Skin epidermis (tissue), 12 donors: ENCODE data around the gene LIPF.
"Not testable (repeated sequence)": the region's sequence is repeated elsewhere in the genome, so short reads cannot be mapped to it uniquely, and the experiment has no call there.

Experiments
- H3K27ac ChIP-seq, 21 experiments: fragments of 200-600 bp; sonication (generic) in 11 of 21; one replicate each; pipeline ENCODE4 v1.5.0; 2020; ENCODE audit warnings: mild to moderate bottlenecking in 3 of 21, inconsistent platforms in 2 of 21, moderate library complexity in 2 of 21
- H3K4me3 ChIP-seq, 7 experiments: fragments of 200-600 bp; sonication (generic) in 2 of 7; one replicate each; pipeline ENCODE4 v1.5.0; 2020; ENCODE audit warnings: inconsistent platforms in 2 of 7, mild to moderate bottlenecking in 2 of 7, moderate library complexity in 1 of 7

Gene LIPF

DNA sequence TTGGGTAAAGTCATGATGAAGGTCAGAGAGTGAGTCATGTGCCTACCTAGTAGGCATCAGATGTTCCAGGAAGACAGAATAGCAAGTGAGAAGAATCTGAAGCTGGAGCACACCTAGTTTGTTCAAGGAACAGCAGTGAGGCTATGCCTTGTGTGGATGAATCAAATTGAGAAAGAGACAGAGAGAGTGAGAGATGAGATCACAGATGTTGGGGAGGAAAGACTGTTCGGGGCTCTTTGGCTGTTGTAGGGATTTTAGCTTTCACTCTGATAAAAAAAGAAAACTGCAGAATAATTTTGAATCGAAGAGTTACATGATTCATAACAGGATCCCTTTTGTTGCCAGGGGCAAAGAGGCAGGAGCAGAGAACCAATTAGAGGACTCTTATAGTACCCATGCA, 6.3 kb downstream of the LIPF start:
- H3K4me3 ChIP-seq: no peak overlapping the region
- no peak overlapping the region for H3K27ac ChIP-seq

GRCh38 chr10:88672041-88672440, 7.8 kb downstream of the LIPF start:
- no peak overlapping the region for H3K27ac ChIP-seq

DNA sequence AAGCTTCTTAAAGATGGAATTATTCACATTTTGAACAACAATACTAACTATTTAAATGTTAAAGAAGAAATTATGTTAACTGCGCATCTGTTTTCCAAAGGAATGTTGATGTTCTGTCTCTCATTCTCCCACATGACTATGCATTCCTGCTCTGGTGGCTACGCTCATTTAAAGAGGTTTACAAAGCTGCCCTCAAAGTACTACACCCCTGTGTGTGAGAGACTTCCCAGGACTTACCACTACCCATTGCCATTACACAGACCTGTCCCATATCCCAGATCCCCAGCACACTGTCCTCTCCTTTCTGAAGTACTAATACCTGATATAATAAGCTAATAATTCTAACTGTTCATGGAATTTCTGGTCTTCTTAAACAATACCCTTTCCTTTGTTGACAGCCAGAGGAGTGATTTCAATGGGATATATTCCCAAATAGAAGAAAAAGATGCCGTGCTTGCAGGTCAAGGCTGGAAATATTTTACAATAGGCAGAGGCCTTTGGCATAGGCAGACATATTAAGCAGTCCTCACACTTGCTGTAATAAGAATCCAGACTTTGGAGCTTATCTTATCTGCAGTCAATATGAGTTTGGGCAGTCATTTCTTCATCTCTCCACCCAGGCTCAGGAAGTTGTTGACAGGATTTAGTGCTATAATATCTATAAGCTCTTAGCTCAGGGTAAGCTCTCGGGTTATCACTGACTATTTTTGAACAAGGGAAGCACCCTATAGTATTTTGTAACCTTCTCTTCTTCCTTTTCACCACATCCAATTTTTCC, 12.2 kb downstream of the LIPF start:
- Histone ChIP-seq H3K27ac (no peak overlapping the region), H3K4me3 (no peak overlapping the region)

More at GRCh38 chr10:88672041-88672440, 7.8 kb downstream of the LIPF start:
- H3K4me3 ChIP-seq: no peak overlapping the region

DNA sequence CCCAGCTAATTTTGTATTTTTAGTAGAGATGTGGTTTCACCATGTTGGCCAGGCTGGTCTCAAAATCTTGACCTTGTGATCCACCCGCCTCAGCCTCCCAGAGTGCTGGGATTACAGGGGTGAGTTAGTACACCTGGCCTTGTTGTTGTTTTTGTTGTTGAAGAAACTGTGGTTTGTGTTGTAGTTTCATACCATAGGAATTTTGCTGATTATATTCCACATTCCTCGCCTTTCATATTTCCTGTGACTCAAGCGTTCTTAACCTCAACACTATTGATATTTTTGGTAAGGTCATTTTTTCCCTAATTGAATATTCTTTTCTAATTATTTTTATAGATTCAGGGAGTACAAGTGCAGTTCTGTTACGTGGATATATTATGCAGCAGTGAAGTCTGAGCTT, 16.7 kb downstream of the LIPF start:
- no peak overlapping the region for H3K27ac ChIP-seq
- H3K4me3 ChIP-seq: no peak overlapping the region

- no peak overlapping the region for H3K27ac ChIP-seq
- H3K4me3 ChIP-seq: no peak overlapping the region
Measured at GRCh38 chr10:88682491-88682890, 18.2 kb downstream of the LIPF start.

GRCh38 chr10:88687853-88688467, 23.7 kb downstream of the LIPF start:
- Histone ChIP-seq H3K27ac (no peak overlapping the region), H3K4me3 (no peak overlapping the region)

DNA sequence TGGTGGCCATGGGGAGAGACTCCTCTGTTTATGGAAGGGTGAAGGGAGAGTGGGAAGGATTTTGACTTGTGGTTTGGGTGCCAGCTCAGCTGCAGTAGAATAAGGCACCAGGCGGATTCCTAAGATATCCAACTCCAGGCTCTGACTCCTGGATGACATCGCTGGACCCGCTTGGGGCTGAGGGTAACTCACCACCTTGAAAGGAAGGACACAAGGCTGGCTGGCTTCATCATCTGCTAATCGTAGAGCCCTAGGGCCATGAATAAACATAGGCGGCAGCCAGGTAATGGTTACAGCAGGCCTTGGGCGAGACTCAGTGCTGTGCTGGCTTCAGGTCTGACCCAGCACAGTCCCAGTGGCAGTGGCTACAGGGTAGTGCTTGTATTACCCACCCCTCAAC, 25.1 kb downstream of the LIPF start:
- Histone ChIP-seq H3K27ac (no peak overlapping the region), H3K4me3 (no peak overlapping the region)

GRCh38 chr10:88693392-88694020, 29.3 kb downstream of the LIPF start:
- no peak overlapping the region for H3K27ac ChIP-seq
- H3K4me3 ChIP-seq: no peak overlapping the region

DNA sequence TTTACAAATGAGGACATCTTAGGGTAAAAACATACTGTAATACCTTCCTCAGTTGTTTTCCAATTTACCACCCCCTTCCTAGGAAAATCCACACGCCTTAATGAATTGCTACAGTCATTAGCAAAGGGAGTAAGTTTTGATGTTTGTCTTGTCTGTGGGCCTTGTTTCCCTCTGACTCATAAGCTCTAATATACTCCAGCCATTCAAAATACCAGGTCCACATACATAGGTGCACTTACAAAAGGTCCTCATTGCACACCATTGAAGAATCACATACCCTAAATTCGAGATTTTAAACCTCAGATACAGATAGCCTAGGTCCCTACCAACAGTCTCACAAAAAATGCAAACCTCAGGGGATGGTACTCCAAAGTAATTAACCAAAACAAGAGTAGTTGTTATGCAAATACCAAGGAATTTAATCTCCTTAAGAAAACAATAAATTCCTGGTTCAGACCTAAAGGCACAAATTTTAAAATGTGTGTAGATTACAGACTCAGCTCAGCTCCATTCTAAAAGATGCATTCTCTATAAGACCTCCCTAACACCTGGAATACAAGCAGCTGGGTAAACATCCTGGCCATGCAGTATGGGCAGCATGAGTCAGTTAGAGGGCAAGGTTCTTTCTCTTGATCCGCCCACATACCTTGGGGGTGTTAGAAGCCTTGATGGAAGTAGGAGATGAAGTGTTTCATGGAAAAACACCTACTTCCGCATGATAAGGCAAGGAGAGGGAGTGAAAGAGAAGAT, 38.8 kb downstream of the LIPF start:
- no peak overlapping the region for H3K27ac ChIP-seq
- no peak overlapping the region for H3K4me3 ChIP-seq

- peak within 1 kb of the TSS in 1 of 7 experiments; percentile 15 for H3K4me3 ChIP-seq
- H3K27ac ChIP-seq: peak within 1 kb of the TSS in 7 of 21 experiments; percentile 6 to 54 (median 44)
Measured at GRCh38 chr10:88705958-88706357, 41.7 kb downstream of the LIPF start, which contains the start of gene LIPK. TSS of gene LIPK (plus strand) at chr10:88706249. CDS start at chr10:88724544, 18,295 bp downstream.

GRCh38 chr10:88707429-88708155, 43.4 kb downstream of the LIPF start:
- peak overlapping the region in 9 of 21 experiments; percentile 6 to 54 (median 47) for H3K27ac ChIP-seq
- H3K4me3 ChIP-seq: no peak overlapping the region

DNA sequence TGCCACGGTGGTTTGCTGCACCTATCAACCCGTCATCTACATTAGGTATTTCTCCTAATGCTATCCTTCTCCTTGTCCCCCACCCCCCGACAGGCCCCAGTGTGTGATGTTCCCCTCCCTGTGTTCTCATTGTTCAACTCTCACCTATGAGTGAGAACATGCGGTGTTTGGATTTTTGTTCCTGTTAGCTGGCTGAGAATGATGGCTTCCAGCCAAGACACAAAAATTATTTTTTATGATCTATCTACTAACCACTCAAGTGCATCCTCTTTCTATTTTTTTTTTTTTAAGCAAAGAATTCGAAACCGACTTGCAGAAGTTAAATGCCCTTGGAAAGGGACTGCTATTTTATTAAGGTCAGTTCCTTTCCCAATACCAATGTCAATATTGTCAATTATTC, 45.1 kb downstream of the LIPF start:
- not testable (repeated sequence) for H3K4me3 ChIP-seq, H3K27ac ChIP-seq

DNA sequence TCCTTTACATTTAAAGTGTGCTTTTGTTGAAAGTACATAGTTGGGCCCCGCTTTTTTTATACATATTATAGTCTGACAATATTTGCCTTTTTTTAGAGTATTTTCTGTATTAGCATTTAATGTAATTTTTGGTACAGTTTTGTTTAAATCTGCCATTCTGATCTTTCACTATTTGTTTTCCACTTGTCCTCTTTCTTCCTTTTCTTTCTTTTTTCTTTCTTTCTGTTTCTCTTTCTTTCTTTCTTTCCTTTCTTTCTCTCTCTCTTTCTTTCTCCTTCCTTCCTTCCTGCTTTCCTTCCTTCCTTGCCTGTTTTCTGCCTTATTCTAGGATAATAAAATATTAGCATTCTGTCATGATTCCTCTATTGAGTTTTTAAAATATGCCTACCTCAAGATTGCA, 51.3 kb downstream of the LIPF start:
- Histone ChIP-seq H3K4me3 (no peak overlapping the region), H3K27ac (no peak overlapping the region)

- no peak overlapping the region for H3K27ac ChIP-seq
- no peak overlapping the region for H3K4me3 ChIP-seq
Measured at GRCh38 chr10:88721392-88721791, 57.1 kb downstream of the LIPF start.

DNA sequence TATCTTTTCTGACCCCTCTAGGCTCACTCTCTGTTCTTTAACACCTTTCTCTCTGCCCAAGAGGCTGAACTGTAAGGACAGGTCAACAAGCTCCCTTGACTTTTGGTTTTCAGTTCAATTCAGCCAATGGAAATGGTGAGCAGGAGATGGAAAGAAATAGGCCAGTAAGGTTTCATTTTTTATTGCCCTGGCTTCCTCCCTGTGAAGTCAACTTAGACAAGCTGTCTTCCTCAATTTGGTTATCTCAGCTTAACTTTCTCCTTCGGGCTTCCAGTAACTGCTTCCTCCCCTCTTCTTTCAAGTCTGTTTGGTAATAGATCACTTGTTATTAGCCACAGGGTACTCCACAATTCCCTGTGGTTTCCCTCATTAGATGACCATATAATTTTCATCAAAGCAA, 61.6 kb downstream of the LIPF start:
- H3K4me3 ChIP-seq: no peak overlapping the region
- no peak overlapping the region for H3K27ac ChIP-seq

GRCh38 chr10:88728107-88728763, 64.0 kb downstream of the LIPF start:
- H3K27ac ChIP-seq: no peak overlapping the region
- no peak overlapping the region for H3K4me3 ChIP-seq
